Panc1 (cell line): ENCODE data around the gene CRNN. TPM values are rescaled to one million over a fixed set of nuclear protein-coding genes. Genes with fewer than 3 reads are reported as not detected.

Experiments
- ATAC-seq: fragments of 200-7000 bp; cut with Tn5 transposase; 2 replicates; pipeline ENCODE4 v1.9.1; 2020; ENCODE audit warnings: mild to moderate bottlenecking, moderate library complexity
- BruUV-seq: library from RNA; stranded (reverse); fragments of 400-500 nt; replicated peaks from 2 replicates; lab custom pipeline; 2021; lab: Mats Ljungman, UMichigan
- CTCF ChIA-PET: fragments of 300-600 bp; sonication (Branson Sonifier 250); formaldehyde crosslinking; loops from one replicate; lab custom pipeline; 2022; ENCODE audit warnings: antibody characterized with exemption; lab: Charles Lee
- POLR2A ChIA-PET: fragments of 300-600 bp; sonication (Branson Sonifier 250); formaldehyde crosslinking; loops from one replicate; lab custom pipeline; 2022; ENCODE audit warnings: antibody characterized with exemption; lab: Charles Lee
- DNase-seq: peaks from one replicate; pipeline ENCODE4 v3.0.0-alpha.2; 2010; ENCODE audit warnings: low read depth, low spot score
- H3K27ac ChIP-seq: 2 replicates; pipeline ENCODE4 v1.5.1; 2011; ENCODE audit warnings: mild to moderate bottlenecking, low read length, inconsistent platforms
- H3K27me3 ChIP-seq: fragments of 200-500 bp; sonication (Bioruptor generic); 2 replicates; pipeline ENCODE4 v1.6.0; 2014; ENCODE audit warnings: low read length, inconsistent platforms; ENCODE audit not compliant: control insufficient read depth, insufficient read depth
- H3K36me3 ChIP-seq: fragments of 200-500 bp; sonication (Bioruptor generic); 2 replicates; pipeline ENCODE4 v1.5.1; 2014; ENCODE audit warnings: inconsistent platforms, mild to moderate bottlenecking, low read length, moderate library complexity; ENCODE audit not compliant: control insufficient read depth, insufficient read depth
- H3K4me1 ChIP-seq: 2 replicates; pipeline ENCODE4 v1.5.1; 2011; ENCODE audit warnings: inconsistent platforms, mild to moderate bottlenecking, low read length, moderate library complexity; ENCODE audit not compliant: control insufficient read depth, insufficient read depth
- H3K4me3 ChIP-seq, 2 experiments: 2 replicates each; pipeline ENCODE4 v1.5.1; 2011 to 2012; ENCODE audit warnings: low read depth in 2 of 2, low read length in 2 of 2, mild to moderate bottlenecking in 2 of 2, inconsistent platforms in 1 of 2, moderate library complexity in 1 of 2
- H3K9me3 ChIP-seq: fragments of 200-500 bp; sonication (Bioruptor generic); 2 replicates; pipeline ENCODE4 v1.5.1; 2014; ENCODE audit warnings: low read depth, mild to moderate bottlenecking, inconsistent platforms, low read length, moderate library complexity; ENCODE audit not compliant: control insufficient read depth, insufficient read depth
- CTCF ChIP-seq: fragments of 450-650 bp; IDR thresholded peaks from 2 replicates; pipeline ENCODE4 v1.5.1; 2017; ENCODE audit warnings: mild to moderate bottlenecking
- POLR2AphosphoS5 ChIP-seq: IDR thresholded peaks from 2 replicates; pipeline ENCODE4 v1.6.1; 2012; ENCODE audit warnings: mild to moderate bottlenecking, low read depth, low read length, moderate library complexity
- REST ChIP-seq, 2 experiments: IDR thresholded peaks; 2 replicates each; pipeline ENCODE4 v1.6.1; 2011 to 2012; ENCODE audit warnings: low read depth in 2 of 2, control low read depth in 1 of 2, low read length in 1 of 2, mild to moderate bottlenecking in 1 of 2, moderate library complexity in 1 of 2; ENCODE audit not compliant: insufficient read depth in 1 of 2
- SIN3A ChIP-seq: IDR thresholded peaks from 2 replicates; pipeline ENCODE4 v1.6.1; 2012; ENCODE audit warnings: low read depth, mild to moderate bottlenecking, low read length, moderate library complexity, borderline replicate concordance; ENCODE audit not compliant: insufficient read depth
- TCF7L2 ChIP-seq: IDR thresholded peaks from 2 replicates; pipeline ENCODE4 v1.6.1; 2011; ENCODE audit warnings: mild to moderate bottlenecking, low read depth, low read length, inconsistent platforms
- in situ Hi-C: cut with HindIII; loops from 2 replicates; pipeline ENCODE4 v1.10.0; 2016; ENCODE audit warnings: low sequenced_read_pairs, low pct_unique_long_range_greater_than_20kb
- intact Hi-C: fragments of 100-400 bp; cut with micrococcal nuclease; formaldehyde crosslinking; loops from one replicate; pipeline ENCODE4 v1.10.0; 2022; ENCODE audit not compliant: unreplicated experiment
- total RNA-seq: library from RNA; stranded (reverse); gene quantifications from one replicate; pipeline ENCODE4 v1.2.1, GENCODE V29; 2021; ENCODE audit not compliant: unreplicated experiment

CRNN gene
- total RNA-seq, 1 experiment from 2014 or later, result not detected

GRCh38 chr1:152410028-152410427 lies 4.0 kb downstream of the CRNN start:
- intact Hi-C loops, result no loop called here
- H3K4me3 ChIP-seq, result no peak overlapping the region
- POLR2A ChIA-PET, result no interaction called here
- BruUV-seq, result no TSS peak
- H3K27ac ChIP-seq, result no peak overlapping the region
- in situ Hi-C loops, result no loop called here
- no peak for ATAC-seq
- CTCF ChIA-PET, result no interaction called here
- H3K9me3 ChIP-seq, result no peaks in the 10 kb centered on the region
- no peak for DNase-seq
- TF ChIP-seq CTCF, result no peak
- TF ChIP-seq REST (IDR thresholded peaks at IDR 0.05; ENCODE audit: insufficient read depth in 1 of 2, low read depth in 2 of 2, low read length in 1 of 2), result no peak
- TF ChIP-seq SIN3A, result no peak
- no peak for TF ChIP-seq TCF7L2
- no peak for TF ChIP-seq POLR2AphosphoS5
- H3K36me3 ChIP-seq, result no peaks in the 10 kb centered on the region
- H3K27me3 ChIP-seq, result no peaks in the 10 kb centered on the region
- H3K4me1 ChIP-seq, result no peaks in the 10 kb centered on the region

- in situ Hi-C loops, result no loop called here
- POLR2A ChIA-PET, result interaction anchor here (0.6 kb wide), 1 partner anchor 49 kb away, joined by 3 read pairs; no protein-coding TSS in a partner anchor
Observed at GRCh38 chr1:152408664-152409063, 5.4 kb downstream of the CRNN start.

More at GRCh38 chr1:152408664-152409063, 5.4 kb downstream of the CRNN start:
- intact Hi-C loops, result no loop called here
- Histone ChIP-seq H3K9me3 (no peaks in the 10 kb centered on the region), H3K36me3 (no peaks in the 10 kb centered on the region), H3K4me3 (no peak overlapping the region), H3K27me3 (no peaks in the 10 kb centered on the region), H3K27ac (no peak overlapping the region), H3K4me1 (no peaks in the 10 kb centered on the region)
- TF ChIP-seq CTCF (no peak), TCF7L2 (no peak), POLR2AphosphoS5 (no peak), REST (IDR thresholded peaks at IDR 0.05; ENCODE audit: insufficient read depth in 1 of 2, low read depth in 2 of 2, low read length in 1 of 2) (no peak), SIN3A (no peak)
- no peak for ATAC-seq
- no TSS peak for BruUV-seq
- DNase-seq, result no peak
- CTCF ChIA-PET, result interaction anchor here (1.2 kb wide), 1 partner anchor 10 kb away, joined by 3 read pairs; no protein-coding TSS in a partner anchor
